GM12801 (cell line): Measurements from ENCODE around the gene TTYH2.

Experiments used
- TF ChIP-seq, protein P1 (sequence below): IDR thresholded peaks from one replicate; pipeline ENCODE4 v1.5.1; 2011; ENCODE audit warnings: control low read depth; ENCODE audit not compliant: insufficient read length; ENCODE audit errors: extremely low read depth

The TTYH2 gene

GRCh38 chr17:74212913-74213791 is at the start of gene TTYH2:
TTYH2 (plus strand) TSS chr17:74213571; CDS start chr17:74213588, 17 bp downstream.
- TF ChIP-seq, protein P1, sequence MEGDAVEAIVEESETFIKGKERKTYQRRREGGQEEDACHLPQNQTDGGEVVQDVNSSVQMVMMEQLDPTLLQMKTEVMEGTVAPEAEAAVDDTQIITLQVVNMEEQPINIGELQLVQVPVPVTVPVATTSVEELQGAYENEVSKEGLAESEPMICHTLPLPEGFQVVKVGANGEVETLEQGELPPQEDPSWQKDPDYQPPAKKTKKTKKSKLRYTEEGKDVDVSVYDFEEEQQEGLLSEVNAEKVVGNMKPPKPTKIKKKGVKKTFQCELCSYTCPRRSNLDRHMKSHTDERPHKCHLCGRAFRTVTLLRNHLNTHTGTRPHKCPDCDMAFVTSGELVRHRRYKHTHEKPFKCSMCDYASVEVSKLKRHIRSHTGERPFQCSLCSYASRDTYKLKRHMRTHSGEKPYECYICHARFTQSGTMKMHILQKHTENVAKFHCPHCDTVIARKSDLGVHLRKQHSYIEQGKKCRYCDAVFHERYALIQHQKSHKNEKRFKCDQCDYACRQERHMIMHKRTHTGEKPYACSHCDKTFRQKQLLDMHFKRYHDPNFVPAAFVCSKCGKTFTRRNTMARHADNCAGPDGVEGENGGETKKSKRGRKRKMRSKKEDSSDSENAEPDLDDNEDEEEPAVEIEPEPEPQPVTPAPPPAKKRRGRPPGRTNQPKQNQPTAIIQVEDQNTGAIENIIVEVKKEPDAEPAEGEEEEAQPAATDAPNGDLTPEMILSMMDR = no peak

DNA sequence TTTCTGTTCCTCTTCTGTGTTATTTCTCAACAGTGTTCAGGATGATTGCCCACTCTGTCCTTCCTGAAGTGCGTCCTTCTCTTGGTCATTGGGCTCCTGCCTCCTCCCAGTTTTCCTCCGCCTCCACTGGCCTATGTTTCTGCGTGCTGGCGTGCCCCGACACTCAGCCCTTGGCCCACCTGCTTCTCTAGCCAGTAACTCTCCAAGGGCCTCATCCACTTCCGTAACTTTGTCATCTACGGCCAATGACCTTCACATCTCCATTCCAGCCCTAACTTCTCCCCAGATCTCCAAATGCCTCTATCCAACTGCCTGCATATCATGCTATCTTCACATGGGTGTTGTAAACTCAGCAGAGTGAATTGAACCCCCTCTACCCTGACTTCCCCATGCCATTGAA is 49.5 kb upstream of the TTYH2 start:
- TF ChIP-seq, protein P1 = no peak

GRCh38 chr17:74164446-74165045 is 48.8 kb upstream of the TTYH2 start:
- TF ChIP-seq, protein P1 = no peak

- TF ChIP-seq, protein P1 = no peak
Observed at GRCh38 chr17:74165797-74166365, 47.5 kb upstream of the TTYH2 start.

DNA sequence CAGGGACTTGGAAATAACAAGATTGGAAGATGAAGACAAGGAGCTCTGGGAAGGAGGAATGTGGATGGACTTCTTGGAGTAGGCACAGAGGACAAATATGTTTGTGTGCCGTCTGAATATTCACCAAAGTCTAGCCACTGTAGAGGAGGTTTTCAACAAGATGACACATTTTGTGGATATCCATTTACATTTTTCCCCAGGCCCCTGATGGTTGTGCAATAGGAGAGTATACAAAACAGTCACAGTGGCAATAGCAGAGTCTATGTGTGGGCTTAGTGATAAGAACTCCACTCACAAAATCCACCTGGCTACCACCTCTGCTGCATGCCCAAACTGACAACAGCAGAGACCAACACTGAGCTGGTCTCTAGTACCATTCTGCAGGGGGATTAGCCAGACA is 42.4 kb upstream of the TTYH2 start:
- TF ChIP-seq, protein P1 = no peak

GRCh38 chr17:74172700-74173099 is 40.7 kb upstream of the TTYH2 start:
- TF ChIP-seq, protein P1 = no peak

GRCh38 chr17:74176546-74177001 is 36.8 kb upstream of the TTYH2 start:
- TF ChIP-seq, protein P1 = no peak
